WTC11 (cell line): ENCODE measurements around the gene IZUMO1. TPM values are rescaled to one million over a fixed set of nuclear protein-coding genes. Genes with fewer than 3 reads are reported as not detected.
"Not testable (repeated sequence)": the region's sequence is repeated elsewhere in the genome, so short reads cannot be mapped to it uniquely, and the experiment has no call there.

Source experiments
- ATAC-seq: fragments of 200-7000 bp; cut with Tn5 transposase; 2 replicates; pipeline ENCODE4 v1.10.0; 2021; ENCODE audit warnings: mild to moderate bottlenecking, moderate library complexity
- CTCF ChIA-PET: fragments of 300-600 bp; sonication (Branson Sonifier 250); formaldehyde crosslinking; loops from one replicate; lab custom pipeline; 2021; ENCODE audit warnings: antibody characterized with exemption; lab: Charles Lee
- POLR2A ChIA-PET: fragments of 350-600 bp; sonication (Branson Sonifier 250); formaldehyde crosslinking; loops from one replicate; lab custom pipeline; 2021; ENCODE audit warnings: antibody characterized with exemption; lab: Charles Lee
- DNase-seq: peaks from one replicate; pipeline ENCODE4 v3.0.0; 2021; ENCODE audit warnings: low spot score
- H3K27ac Mint-ChIP-seq: 2 replicates; pipeline ENCODE4 v1.8.0; 2021; ENCODE audit warnings: mixed read lengths
- H3K27me3 Mint-ChIP-seq: 2 replicates; pipeline ENCODE4 v1.8.0; 2021; ENCODE audit warnings: low read depth, mild to moderate bottlenecking, moderate library complexity, mixed read lengths
- H3K36me3 Mint-ChIP-seq: 2 replicates; pipeline ENCODE4 v1.8.0; 2021; ENCODE audit warnings: mixed read lengths
- H3K4me1 Mint-ChIP-seq: 2 replicates; pipeline ENCODE4 v1.8.0; 2022; ENCODE audit warnings: mixed read lengths
- H3K4me3 Mint-ChIP-seq: 2 replicates; pipeline ENCODE4 v1.8.0; 2021; ENCODE audit warnings: mild to moderate bottlenecking, moderate library complexity, mixed read lengths
- H3K9me3 Mint-ChIP-seq: 2 replicates; pipeline ENCODE4 v1.8.0; 2021; ENCODE audit warnings: mixed read lengths
- E2F1 ChIP-seq: sonication (generic); formaldehyde crosslinking; IDR thresholded peaks from 2 replicates; pipeline ENCODE4 v1.8.0; 2022; ENCODE audit warnings: mild to moderate bottlenecking, missing genetic modification reagents
- EMX1 ChIP-seq: fragments of 250-450 bp; sonication (Bioruptor Pico); IDR thresholded peaks from 2 replicates; pipeline ENCODE4 v1.8.0; 2021; ENCODE audit warnings: mild to moderate bottlenecking
- HMGA2 ChIP-seq: fragments of 250-450 bp; sonication (Bioruptor Pico); IDR thresholded peaks from 2 replicates; pipeline ENCODE4 v1.4.0; 2021; ENCODE audit warnings: mild to moderate bottlenecking, moderate library complexity
- PRDM15 ChIP-seq: sonication (generic); formaldehyde crosslinking; IDR thresholded peaks from 2 replicates; pipeline ENCODE4 v1.8.0; 2022; ENCODE audit warnings: missing genetic modification reagents
- RELA ChIP-seq: sonication (generic); formaldehyde crosslinking; IDR thresholded peaks from 2 replicates; pipeline ENCODE4 v1.8.1; 2022; ENCODE audit warnings: missing genetic modification reagents, mild to moderate bottlenecking, borderline replicate concordance
- SP1 ChIP-seq: sonication (generic); formaldehyde crosslinking; conservative IDR thresholded peaks from 2 replicates; pipeline ENCODE4 v1.8.1; 2022; ENCODE audit warnings: missing genetic modification reagents
- USF2 ChIP-seq: sonication (generic); formaldehyde crosslinking; IDR thresholded peaks from 2 replicates; pipeline ENCODE4 v1.8.1; 2023; ENCODE audit warnings: mild to moderate bottlenecking, missing genetic modification reagents, moderate library complexity
- ZBTB43 ChIP-seq: sonication (generic); formaldehyde crosslinking; IDR thresholded peaks from 2 replicates; pipeline ENCODE4 v1.8.1; 2023; ENCODE audit warnings: mild to moderate bottlenecking, missing genetic modification reagents
- total RNA-seq: library from RNA; stranded (reverse); gene quantifications from 3 replicates; pipeline ENCODE4 v1.2.3, GENCODE V29; 2021

IZUMO1 gene
- total RNA-seq, 1 experiment from 2014 or later, result 2.2 TPM

GRCh38 chr19:48770266-48770665 lies 23.6 kb upstream of the IZUMO1 start:
- DNase-seq (no peak), ATAC-seq (no peak)
- CTCF ChIA-PET, result interaction anchor here (1.0 to 2.1 kb wide), 3 partner anchors 18 to 57 kb away, joined by 3 to 7 read pairs (median 6); no protein-coding TSS in a partner anchor
- no peaks in the 10 kb centered on the region for H3K36me3 Mint-ChIP-seq
- no peaks in the 10 kb centered on the region for H3K9me3 Mint-ChIP-seq
- POLR2A ChIA-PET, result no interaction called here
- peaks cover 17% of the 10 kb centered on the region for H3K27me3 Mint-ChIP-seq
- H3K27ac Mint-ChIP-seq, result no peak overlapping the region
- peaks cover 12% of the 10 kb centered on the region for H3K4me1 Mint-ChIP-seq
- no peak overlapping the region for H3K4me3 Mint-ChIP-seq
- TF ChIP-seq EMX1 (CRISPR knock-in tag), result no peak
- no peak for TF ChIP-seq SP1 (CRISPR knock-in tag)
- no peak for TF ChIP-seq RELA (CRISPR knock-in tag)
- TF ChIP-seq ZBTB43 (CRISPR knock-in tag), result no peak
- TF ChIP-seq PRDM15 (CRISPR knock-in tag), result no peak
- no peak for TF ChIP-seq HMGA2

- peaks cover 27% of the 10 kb centered on the region for H3K27me3 Mint-ChIP-seq
- ATAC-seq, result no peak
These were observed 22.4 kb upstream of the IZUMO1 start for GRCh38 chr19:48768994-48769713.

GRCh38 chr19:48768171-48768753 lies 21.6 kb upstream of the IZUMO1 start:
- Mint-ChIP-seq H3K27me3 (peaks cover 30% of the 10 kb centered on the region), H3K27ac (peak overlapping the region; percentile 17; the same call in 1 of the 2 replicates), H3K4me1 (peaks cover 12% of the 10 kb centered on the region)
- CTCF ChIA-PET, H3K9me3 Mint-ChIP-seq, POLR2A ChIA-PET, H3K36me3 Mint-ChIP-seq, H3K4me3 Mint-ChIP-seq, DNase-seq: not testable (repeated sequence)
- ATAC-seq, result peak; percentile 67

More at GRCh38 chr19:48768994-48769713, 22.4 kb upstream of the IZUMO1 start:
- Mint-ChIP-seq H3K4me1 (peaks cover 12% of the 10 kb centered on the region), H3K9me3 (no peaks in the 10 kb centered on the region), H3K27ac (no peak overlapping the region), H3K4me3 (no peak overlapping the region), H3K36me3 (no peaks in the 10 kb centered on the region)
- TF ChIP-seq E2F1 (CRISPR knock-in tag) (no peak), USF2 (CRISPR knock-in tag) (no peak)
- CTCF ChIA-PET, result interaction anchor here (1.0 to 2.1 kb wide), 2 partner anchors 19 to 26 kb away, joined by 3 to 7 read pairs; no protein-coding TSS in a partner anchor
- no peak for DNase-seq
- POLR2A ChIA-PET, result interaction anchor here (0.9 kb wide), 1 partner anchor 10 kb away, joined by 3 read pairs; no protein-coding TSS in a partner anchor

GRCh38 chr19:48765816-48766215 lies 19.1 kb upstream of the IZUMO1 start:
- ChIA-PET POLR2A (interaction anchor here (0.6 kb wide), 1 partner anchor 373 kb away, joined by 5 read pairs; no protein-coding TSS in a partner anchor), CTCF (interaction anchor here (0.6 kb wide), 1 partner anchor 26 kb away, joined by 4 read pairs; no protein-coding TSS in a partner anchor)
- H3K27me3 Mint-ChIP-seq, result peaks cover 40% of the 10 kb centered on the region
- not testable (repeated sequence) for DNase-seq, H3K27ac Mint-ChIP-seq, H3K4me3 Mint-ChIP-seq, H3K9me3 Mint-ChIP-seq, H3K4me1 Mint-ChIP-seq, H3K36me3 Mint-ChIP-seq, ATAC-seq
